A549 (cell line): ENCODE data around the gene B4GALT2.

Experiments used
- CBX8 ChIP-seq: fragments of 200-600 bp; sonication (generic); IDR thresholded peaks from 2 replicates; pipeline ENCODE4 v1.6.1; 2016
- CEBPB ChIP-seq, 2 experiments: fragments of >200 bp in 1 of 2; sonication (Bioruptor Twin) in 1 of 2; formaldehyde crosslinking in 1 of 2; IDR thresholded peaks; 2 replicates each; pipeline ENCODE4 v1.6.1; 2012 to 2016
- CTCF ChIP-seq: fragments of >200 bp; sonication (Bioruptor Twin); formaldehyde crosslinking; IDR thresholded peaks from 3 replicates; pipeline ENCODE4 v1.5.1; 2016
- E2F6 ChIP-seq: IDR thresholded peaks from 2 replicates; pipeline ENCODE4 v1.6.1; 2012; ENCODE audit warnings: low read depth, borderline replicate concordance
- ELK1 ChIP-seq: fragments of 150-350 bp; IDR thresholded peaks from 2 replicates; pipeline ENCODE4 v1.6.1; 2014; ENCODE audit warnings: low read depth, mild to moderate bottlenecking, low read length
- EP300 ChIP-seq, 2 experiments: fragments of >200 bp; sonication (Bioruptor Twin); formaldehyde crosslinking; IDR thresholded peaks; 2 replicates in 1 of 2; 3 replicates in 1 of 2; pipeline ENCODE4 v1.6.1; 2016 to 2017
- ESRRA ChIP-seq: fragments of 150-350 bp; IDR thresholded peaks from 2 replicates; pipeline ENCODE4 v1.6.1; 2014; ENCODE audit warnings: mild to moderate bottlenecking, low read length, borderline replicate concordance
- HDAC2 ChIP-seq: fragments of 200-600 bp; sonication (generic); IDR thresholded peaks from 2 replicates; pipeline ENCODE4 v1.6.1; 2016
- JUNB ChIP-seq: fragments of >200 bp; sonication (Bioruptor Twin); formaldehyde crosslinking; IDR thresholded peaks from 2 replicates; pipeline ENCODE4 v1.6.1; 2016
- POLR2A ChIP-seq: IDR thresholded peaks from 2 replicates; pipeline ENCODE4 v1.6.1; 2012; ENCODE audit warnings: mild to moderate bottlenecking, low read length
- RAD21 ChIP-seq, 2 experiments: fragments of >200 bp in 1 of 2; sonication (Bioruptor Twin) in 1 of 2; formaldehyde crosslinking in 1 of 2; IDR thresholded peaks in 1 of 2; conservative IDR thresholded peaks in 1 of 2; 2 replicates in 1 of 2; 3 replicates in 1 of 2; pipeline ENCODE4 v1.6.1; 2012 to 2018; ENCODE audit warnings: inconsistent platforms in 1 of 2
- RFX5 ChIP-seq: fragments of 450-650 bp; IDR thresholded peaks from 2 replicates; pipeline ENCODE4 v1.7.1; 2014; ENCODE audit warnings: antibody characterized with exemption, mild to moderate bottlenecking, moderate library complexity
- ZC3H11A ChIP-seq: fragments of 450-650 bp; IDR thresholded peaks from 2 replicates; pipeline ENCODE4 v1.6.1; 2014; ENCODE audit warnings: antibody characterized with exemption, mild to moderate bottlenecking
- TF ChIP-seq, protein P1 (sequence below): fragments of 200-600 bp; sonication (generic); IDR thresholded peaks from 2 replicates; pipeline ENCODE4 v1.6.1; 2016; ENCODE audit warnings: antibody characterized with exemption, mild to moderate bottlenecking, moderate library complexity

DNA sequence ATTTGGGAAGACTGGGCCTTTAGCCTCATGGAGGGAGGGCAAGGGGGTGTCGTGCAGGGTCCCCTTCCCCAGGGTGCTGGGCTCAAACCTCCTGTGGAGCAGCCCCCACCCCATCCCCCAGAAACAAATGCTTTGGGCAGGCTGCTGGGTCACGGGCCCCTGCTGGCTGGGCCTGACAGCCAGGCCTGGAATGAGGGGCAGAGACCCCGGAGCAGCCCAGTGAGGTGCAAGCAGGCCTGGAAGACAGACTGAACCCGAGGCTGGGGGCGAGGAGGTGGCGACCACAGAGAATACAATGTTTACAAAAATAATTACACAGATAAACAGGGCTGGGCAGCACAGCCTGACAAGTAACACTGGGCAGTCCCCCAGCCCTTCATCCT lies 17.7 kb downstream of the B4GALT2 start:
- no peak for TF ChIP-seq E2F6
- TF ChIP-seq CTCF: no peak
- no peak for TF ChIP-seq JUNB
- TF ChIP-seq RAD21 (conservative IDR thresholded peaks at IDR 0.05 in 1 of 2, IDR thresholded peaks at IDR 0.05 in 1 of 2): no peak
- TF ChIP-seq CBX8: no peak
- TF ChIP-seq CEBPB (IDR thresholded peaks at IDR 0.05): no peak
- no peak for TF ChIP-seq POLR2A
- TF ChIP-seq ZC3H11A: no peak
- TF ChIP-seq, protein P1, sequence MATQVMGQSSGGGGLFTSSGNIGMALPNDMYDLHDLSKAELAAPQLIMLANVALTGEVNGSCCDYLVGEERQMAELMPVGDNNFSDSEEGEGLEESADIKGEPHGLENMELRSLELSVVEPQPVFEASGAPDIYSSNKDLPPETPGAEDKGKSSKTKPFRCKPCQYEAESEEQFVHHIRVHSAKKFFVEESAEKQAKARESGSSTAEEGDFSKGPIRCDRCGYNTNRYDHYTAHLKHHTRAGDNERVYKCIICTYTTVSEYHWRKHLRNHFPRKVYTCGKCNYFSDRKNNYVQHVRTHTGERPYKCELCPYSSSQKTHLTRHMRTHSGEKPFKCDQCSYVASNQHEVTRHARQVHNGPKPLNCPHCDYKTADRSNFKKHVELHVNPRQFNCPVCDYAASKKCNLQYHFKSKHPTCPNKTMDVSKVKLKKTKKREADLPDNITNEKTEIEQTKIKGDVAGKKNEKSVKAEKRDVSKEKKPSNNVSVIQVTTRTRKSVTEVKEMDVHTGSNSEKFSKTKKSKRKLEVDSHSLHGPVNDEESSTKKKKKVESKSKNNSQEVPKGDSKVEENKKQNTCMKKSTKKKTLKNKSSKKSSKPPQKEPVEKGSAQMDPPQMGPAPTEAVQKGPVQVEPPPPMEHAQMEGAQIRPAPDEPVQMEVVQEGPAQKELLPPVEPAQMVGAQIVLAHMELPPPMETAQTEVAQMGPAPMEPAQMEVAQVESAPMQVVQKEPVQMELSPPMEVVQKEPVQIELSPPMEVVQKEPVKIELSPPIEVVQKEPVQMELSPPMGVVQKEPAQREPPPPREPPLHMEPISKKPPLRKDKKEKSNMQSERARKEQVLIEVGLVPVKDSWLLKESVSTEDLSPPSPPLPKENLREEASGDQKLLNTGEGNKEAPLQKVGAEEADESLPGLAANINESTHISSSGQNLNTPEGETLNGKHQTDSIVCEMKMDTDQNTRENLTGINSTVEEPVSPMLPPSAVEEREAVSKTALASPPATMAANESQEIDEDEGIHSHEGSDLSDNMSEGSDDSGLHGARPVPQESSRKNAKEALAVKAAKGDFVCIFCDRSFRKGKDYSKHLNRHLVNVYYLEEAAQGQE: no peak
- no peak for TF ChIP-seq HDAC2
- no peak for TF ChIP-seq EP300 (IDR thresholded peaks at IDR 0.05)
- no peak for TF ChIP-seq ELK1
- TF ChIP-seq RFX5: no peak
- no peak for TF ChIP-seq ESRRA
